RPMI8226 (cell line): ENCODE measurements around the gene COL4A3.
"Not testable (repeated sequence)": the region's sequence is repeated elsewhere in the genome, so short reads cannot be mapped to it uniquely, and the experiment has no call there.

ENCODE experiments used
- DNase-seq: peaks from one replicate; pipeline ENCODE4 v3.0.0-alpha.2; 2015

The COL4A3 gene

DNA sequence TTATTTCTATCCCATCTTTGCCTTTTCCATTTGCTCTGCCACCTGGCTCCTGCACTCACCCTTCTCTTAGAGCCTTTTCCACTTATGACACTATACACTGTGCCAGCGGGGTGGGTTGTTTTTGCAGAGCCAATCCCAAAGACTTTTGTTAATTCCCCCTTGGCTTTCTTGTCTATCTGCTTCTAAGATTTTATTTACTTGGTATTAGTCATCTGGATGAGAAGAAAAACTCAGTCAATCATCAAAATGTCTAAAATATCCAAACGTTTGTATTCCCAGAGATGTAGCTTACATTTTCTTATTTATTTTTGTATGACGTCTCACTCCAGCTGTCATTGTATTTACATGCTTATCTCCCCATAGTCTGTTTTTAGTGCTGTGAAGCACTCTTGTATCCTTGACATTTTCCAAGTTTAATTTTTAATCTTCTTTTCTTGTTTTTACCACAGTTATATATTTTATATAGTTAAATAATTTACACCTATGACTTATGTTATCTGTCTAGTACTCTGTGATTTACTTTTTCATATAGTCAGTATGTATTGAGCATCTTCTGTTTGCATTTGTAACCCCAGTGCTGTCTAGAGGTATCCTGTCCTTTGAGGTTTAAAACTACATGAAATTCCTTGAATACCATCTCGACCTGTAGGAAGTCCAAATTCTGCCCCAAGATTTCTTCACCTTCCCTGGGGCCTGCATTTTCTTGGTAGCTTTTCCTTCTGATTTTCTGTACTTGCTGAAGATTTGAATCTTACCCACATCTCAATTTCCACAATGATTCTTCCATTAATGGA, 55.1 kb downstream of the COL4A3 start:
- DNase-seq, result no peak

DNA sequence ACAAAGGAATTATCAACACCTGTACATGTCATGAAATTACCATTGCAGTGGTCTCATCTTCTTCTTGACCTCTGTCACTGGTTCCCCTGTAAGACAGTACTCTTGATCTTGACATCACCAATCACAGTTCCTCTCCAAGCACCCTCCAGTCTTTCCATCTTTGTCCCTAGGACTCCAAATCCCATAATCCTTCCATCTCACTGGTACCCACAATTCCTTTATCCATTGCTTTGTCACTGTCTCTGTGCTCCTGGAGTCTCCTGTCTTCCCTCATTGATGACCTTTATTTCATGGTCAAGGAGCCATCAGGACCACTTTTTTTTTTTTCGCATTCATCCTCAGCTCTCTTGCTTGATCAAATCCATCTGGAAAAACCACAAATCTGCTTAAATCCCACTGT, 56.7 kb downstream of the COL4A3 start:
- DNase-seq, result no peak

DNA sequence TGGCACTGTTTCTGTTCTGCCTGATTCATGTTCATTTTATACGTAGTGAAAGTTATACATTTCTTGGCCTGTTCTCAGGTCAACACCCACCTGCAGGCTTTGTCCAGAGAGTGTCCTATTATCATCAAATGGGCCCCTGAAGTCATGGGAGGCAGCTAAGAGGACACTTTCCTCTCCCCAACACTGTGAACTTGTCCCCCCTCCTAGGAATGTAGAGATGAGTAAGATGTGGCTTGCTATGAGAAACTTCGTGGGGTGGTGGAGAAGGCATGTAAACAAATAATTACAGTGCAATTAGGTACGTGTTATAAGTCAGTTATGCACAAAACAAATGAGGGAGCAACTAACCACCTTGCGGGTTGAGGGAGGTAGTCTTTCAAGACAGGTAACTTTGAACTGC, 57.9 kb downstream of the COL4A3 start:
- DNase-seq, result no peak

DNA sequence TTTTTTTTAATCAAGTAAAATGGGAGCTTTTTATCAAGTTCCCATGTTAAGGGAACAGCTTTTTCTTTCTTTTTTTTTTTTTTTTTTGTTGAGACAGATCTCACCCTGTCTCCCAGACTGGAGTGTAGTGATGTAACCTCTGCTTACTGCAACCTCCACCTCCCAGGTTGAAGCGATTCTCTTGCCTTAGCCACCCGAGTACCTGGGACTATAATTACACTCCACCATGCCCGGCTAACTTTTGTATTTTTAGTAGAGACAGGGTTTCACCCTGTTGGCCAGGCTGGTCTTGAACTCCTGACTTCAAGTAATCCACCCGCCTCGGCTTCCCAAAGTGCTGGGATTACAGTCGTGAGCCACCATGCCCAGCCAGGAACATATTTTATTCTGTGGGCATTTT, 61.2 kb downstream of the COL4A3 start:
- DNase-seq, result not testable (repeated sequence)

DNA sequence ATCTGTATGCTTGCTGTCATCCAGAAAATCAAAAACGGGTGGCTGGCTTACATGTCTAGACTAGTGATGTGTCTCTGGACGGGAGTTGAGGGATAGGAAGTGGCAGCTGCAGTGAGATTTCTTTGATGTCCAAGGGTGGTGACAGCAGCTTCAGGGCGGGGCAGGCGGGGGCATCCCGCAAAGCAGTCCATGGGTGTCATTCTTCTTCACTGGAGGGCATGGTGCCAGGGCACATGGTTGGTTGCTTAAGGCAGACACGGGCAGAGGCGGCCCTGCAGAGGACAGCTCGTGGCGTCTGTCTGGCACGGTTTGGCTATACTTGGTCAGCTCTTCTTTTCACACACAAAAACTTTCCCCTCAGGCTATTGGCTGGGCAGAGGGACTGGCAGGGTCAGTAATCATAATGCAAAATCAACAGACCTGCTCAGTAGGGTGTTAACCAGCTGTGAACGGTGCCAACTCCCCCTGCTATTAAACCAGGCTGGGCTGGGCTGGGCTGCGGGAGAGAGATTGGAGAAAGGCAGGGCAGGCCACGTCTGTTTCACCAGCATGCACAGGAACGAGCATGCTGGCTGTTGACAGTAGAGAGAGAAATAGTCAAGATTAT, 63.7 kb downstream of the COL4A3 start:
- no peak for DNase-seq

DNA sequence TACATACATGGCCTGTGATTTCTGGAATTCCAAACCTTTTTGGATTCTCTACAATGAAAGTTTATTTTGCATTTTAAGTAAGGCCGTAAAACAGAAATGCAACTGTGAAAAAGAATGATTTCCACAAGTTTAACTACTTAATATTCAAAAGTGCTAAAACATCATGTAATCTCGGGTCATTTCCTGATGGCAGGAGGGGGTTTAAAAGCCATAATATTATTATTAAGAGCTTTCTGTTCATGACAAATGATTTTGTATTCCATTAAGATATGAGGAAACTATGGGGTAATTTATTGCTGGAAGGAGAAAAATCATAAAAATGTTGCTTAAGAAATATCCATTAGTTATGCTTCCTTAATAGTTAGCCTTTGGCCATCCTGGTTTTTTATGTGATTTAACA, 65.7 kb downstream of the COL4A3 start:
- DNase-seq, result no peak

DNA sequence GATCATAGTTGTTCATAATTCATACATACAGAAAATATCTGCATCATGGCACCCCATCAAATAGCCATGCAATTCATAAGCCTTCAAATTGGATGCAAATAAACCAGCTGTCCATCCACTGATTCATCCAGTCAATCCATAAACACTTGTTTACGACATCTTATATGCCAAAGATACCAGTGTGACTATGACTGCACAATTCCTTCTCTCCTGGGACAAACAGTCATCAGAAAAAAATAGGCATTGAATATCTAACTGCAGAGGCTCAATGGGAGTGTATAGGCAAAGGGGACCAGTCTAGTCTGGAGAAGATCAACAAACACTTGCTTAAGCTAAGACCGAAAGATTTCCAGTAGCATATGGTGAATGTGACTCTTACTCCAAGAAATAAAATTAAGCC, 70.0 kb downstream of the COL4A3 start:
- DNase-seq, result no peak

DNA sequence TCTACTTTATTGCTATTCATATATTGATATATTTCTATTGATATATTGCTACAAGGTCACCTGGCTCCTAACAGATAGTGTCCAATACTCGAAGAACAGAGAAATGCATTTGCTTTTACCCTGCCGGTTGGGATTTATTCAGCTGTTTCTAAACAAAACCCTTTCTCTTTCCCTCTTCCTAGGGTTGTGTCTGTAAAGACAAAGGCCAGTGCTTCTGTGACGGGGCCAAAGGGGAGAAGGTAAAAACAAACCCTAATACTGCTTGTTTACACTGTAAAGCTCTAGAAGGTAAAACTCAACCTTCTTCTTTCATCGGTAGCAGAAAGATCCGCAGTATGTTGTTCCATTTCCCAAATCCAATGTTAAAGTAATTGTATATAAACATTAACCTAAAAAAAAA, 73.4 kb downstream of the COL4A3 start:
- DNase-seq, result no peak

DNA sequence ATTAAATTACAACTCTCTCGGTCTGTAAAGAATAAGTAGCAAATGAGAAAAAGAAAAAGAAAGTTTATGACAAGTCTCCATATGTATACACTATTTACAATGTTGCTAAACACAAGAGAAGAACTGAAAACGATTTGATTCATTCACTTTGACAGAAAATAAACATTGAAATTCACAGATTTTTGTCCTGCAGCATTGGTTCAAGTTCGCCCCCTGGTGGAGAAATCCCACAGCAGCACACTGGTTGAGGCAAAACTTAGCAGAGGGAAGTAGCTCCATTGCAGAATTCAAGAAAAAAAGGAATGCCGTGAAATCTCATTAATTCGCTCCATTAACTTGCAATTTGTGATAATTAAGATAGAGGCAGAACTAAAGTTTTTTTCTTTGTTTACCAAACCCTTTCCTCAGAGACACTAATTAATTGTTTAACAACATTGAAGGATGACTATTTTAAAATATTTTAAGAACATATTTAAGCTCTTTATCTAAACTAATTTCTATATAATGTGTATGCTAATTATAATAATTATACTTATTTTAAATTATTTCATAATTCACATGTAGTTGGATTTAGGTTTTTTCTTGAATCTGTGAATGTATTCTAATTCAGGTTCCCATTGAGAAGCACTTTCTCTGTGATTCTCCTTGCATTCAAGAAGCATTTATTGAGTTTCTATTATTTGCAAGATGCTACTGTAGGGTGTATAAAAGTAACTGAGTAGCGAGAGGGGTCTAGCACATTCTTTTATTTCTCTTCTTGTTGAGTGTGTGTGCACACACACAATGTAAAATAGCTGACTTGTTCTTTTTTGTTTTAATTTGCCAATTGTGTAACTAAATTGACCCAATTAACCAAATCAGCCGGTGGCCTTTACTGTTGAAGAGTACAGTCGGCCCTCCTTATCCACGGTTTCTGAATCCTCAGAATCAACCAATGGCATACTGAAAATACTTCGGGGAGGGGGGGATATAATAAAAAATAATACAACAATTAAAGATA, 74.1 kb downstream of the COL4A3 start:
- peak; percentile 56 for DNase-seq

DNA sequence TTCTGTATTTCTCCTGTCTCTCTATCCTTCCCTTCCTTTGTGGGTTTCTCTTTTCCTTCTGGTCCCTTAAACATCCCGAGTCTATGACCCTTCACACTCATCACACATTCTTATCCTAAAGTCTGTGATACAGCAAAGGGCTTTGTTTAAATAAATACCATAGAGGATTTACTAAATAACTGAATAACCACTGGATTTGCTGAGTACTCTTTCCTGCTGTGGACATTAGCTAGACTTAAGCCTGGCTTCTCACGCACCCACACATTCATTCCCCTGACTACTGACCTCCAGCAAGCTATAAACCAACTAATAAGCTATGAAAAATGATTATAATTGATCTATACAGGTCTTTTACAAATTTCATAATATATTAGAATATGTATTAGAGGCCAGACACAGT, 76.6 kb downstream of the COL4A3 start:
- no peak for DNase-seq

DNA sequence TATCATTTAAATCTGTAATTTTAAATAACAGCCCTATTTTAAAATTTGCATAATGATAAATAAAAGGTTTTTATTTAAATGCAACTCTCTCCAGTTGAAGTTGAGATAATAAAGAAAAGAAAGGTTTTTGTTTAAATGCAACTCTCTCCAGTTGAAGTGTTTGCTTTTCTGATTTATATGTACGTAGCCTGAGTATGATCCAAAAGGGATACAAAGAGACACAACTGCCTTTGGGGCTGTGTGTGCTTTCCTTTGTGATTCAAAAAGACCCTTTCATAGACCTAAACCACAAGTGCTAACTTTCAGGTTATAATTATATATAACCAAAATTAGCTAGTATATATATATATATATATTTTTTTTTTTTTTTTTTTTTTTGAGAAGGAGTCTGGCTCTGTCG, 84.5 kb downstream of the COL4A3 start:
- no peak for DNase-seq

DNA sequence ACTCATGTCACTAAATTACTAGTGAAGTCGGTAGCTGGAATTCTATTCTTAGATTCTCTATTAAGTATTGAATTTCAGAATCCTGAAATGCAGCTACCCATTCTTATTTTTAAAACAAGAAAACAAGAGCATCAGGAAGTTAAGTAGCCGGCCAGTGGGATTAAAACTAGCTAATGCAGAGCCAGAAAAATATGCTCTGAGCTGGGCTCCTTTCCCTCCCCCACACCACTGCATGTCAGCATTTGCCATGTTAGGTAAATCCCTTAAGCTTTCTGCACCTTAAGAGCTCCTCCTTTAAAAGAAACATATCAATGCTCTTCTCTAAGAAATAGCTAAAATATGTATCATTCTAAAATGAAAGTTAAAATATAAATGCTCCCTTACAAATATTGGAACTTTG, 88.4 kb downstream of the COL4A3 start:
- DNase-seq, result no peak

DNA sequence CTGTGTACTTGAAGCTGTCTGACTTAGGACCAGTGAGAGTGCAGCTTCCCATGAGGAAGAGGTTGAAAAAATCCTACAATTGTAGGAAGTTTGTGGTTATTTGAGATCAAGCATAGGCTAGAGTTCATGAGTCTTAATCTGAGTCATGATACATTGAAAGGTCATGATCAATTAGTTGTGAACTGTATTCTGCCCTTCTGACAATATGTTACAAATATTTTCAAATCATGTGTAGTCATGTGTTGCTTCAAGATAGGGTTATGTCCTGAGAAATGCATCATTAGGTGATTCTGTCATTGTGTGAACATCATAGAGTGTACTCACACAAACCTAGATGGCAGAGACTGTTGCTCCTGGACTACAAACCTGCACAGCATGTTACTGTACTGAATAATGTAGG, 92.2 kb downstream of the COL4A3 start:
- DNase-seq, result no peak

DNA sequence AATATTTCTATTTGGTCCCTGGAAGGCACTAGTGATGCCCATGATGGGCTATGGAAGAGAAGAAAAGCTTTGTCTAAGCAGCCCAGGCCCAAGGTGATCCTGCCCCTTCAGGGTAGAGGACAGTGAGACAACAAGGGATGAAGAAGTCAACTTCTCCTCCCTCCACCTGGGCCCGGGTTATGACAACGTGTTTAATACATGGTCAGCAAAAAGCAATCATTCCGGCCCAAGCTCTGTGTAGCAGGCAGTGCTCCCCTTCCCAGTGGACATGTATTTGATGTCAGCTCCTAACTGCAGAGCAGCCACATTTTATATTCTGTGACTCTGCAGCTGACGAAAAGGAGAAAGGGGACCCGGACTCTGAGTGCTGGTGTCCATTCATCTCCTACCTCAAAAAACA, 93.4 kb downstream of the COL4A3 start:
- no peak for DNase-seq

DNA sequence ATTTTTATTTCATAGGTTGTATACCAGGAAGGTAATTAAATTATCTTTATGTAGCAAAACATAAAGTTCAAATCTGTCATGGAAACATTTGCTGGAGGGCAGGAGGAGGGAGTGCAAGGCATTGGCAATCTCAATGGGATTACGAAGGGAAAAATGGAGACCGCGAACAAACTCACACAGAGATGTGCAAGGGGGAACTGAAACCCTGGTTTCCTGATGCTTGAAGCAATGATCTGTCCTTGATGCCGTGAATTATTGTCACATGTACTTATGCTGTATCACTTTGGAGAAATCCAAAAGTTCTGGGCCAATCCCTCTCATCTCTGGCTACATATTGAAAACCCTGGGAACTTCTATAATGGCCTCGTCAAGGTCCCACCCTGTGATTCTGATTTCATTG, 95.6 kb downstream of the COL4A3 start:
- DNase-seq, result no peak

DNA sequence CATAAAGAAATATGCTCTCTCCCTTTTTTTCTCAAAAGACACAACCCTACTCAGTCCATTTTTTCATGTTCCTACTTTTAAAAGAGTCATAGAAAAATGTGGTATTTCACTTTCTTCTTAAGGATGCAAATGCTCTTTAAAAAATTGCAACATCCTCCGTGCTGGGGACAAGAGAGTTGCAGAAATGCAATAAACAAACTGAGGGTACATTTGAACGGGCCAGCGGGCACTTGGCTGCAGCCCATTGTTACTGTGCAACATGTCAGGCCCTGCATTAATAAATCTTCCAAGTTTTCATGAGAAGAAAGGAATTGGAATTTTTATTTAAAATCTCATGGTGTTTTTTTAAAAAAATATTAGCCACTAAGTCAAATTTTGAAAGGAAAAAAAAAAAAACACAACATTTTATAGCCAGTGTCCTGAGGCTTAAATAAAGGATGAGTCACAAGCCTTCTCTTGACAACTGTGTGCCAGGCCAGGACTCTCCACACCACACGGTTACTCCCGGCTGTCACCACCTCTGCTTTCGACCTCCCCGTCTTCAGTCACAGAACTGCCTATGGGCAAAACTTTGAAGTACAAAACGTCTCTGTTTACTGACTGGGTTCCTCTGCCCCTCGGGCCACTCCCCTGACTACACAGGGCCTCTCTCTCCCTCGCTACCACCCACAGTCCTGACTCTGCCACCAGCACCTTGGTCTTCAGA, 103.1 kb downstream of the COL4A3 start:
- no peak for DNase-seq

DNA sequence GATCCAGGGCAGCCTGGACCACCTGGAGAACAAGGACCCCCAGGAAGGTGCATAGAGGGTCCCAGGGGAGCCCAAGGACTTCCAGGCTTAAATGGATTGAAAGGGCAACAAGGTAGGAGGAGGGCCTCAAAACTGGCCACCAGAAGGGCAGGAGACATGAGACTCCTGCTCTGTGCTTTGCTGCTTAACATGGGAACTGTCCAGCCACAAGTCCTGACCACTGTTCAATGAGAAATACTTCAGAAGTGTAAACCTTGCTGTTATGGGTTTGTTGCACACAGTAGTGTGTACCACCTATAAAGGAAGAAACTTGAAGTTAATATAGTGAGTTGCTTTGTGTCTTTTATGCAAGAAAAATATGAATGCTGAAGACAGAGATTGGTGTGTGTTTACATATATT, 116.5 kb downstream of the COL4A3 start:
- no peak for DNase-seq

DNA sequence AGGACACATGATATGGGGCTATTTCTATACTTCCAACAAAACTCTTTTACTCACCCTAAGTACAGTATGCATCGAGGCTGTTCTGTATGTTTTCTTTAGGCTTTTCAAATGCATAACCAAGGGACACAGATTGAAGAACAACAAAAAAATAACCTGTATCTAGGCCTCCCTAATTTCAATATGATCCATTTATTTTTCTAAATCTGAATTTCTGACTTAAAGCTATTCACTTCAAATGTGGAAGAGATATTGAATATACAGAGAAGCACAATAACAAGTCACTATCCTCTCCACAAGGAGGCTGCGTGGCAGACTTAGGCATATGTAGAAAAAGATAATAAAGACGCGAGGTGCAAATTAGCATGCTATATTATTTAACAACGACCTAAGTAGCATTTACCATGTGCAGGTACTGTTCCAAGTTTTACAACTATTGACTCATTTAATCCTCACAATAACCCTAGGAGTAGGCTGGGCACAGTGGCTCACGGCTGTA, 121.4 kb downstream of the COL4A3 start:
- DNase-seq, result no peak

DNA sequence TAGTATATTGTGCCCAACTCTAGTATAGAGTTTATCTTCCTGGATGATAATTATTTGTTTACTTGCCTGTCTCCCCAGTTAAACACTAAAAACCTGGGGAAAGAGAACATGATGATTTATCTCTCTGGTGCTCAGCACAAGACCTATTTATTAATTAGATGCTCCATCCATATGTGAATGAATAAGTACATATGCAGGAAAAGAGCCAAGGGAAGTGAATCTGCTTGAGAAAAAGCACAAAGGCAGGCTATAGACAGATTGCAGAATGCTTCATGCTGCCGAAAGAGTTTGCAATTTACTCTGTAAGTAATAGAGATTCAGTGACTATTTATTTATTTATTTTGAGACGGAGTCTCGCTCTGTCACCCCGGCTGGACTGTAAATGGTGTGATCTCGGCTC, 123.3 kb downstream of the COL4A3 start:
- no peak for DNase-seq

DNA sequence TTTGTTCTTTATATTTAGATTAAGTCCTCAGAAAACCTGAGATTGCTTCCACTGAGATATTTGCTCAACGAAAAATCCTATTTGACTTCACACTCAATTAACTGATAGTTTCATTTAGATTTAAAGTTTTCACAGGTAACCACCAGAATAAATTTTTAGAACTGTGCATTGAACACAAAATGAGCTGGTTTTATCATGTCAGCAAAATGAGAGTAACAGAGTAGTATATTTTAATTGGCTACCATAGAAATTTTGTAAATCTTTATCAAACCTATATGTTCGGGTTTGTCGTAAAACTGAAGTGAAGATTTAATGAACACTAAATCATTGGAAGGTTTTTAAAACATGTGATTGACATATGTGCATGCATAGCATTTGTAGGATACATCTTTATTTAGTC, 127.9 kb downstream of the COL4A3 start:
- DNase-seq, result no peak

DNA sequence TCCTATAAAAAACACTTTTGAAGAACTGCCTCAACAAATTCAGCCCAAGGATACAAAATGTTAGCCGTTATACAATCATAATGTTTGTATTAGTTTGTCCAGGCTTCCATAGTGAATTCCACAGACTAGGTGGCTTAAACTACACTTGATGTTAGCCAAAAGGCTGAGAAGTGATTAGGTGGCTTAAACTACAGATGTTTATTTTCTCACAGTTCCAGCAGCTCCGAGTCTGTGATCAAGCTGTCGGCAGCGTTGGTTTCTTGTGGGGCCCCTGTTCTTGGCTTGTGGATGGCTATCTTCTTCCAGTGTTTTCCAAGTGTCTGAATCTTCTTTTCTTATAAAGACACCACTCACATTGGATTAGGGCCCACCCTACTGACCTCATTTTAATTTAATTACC, 129.1 kb downstream of the COL4A3 start:
- DNase-seq, result no peak

DNA sequence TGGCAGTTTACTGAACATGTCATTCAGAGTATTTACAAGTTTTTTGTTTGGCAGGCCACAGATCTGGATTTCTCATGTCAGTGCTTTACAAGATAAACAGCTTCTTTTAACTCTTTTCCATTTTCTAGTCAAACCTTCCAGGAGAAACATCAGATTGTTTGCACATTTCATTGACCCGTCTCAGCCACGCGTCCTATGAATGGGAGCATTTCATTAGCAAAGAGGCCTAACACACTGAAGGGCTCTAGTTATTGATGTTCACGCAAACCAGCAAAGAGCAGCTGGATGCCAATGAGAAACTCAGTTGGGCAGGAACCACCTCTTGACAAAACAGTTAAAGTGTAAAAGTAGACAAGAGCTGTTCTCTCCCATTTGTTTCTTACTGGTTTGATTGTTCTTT, 131.4 kb downstream of the COL4A3 start:
- DNase-seq, result no peak
